RWPE2 (cell line): ENCODE results near the gene IFI27.
A peak's percentile ranks its signal among the peaks of the same experiment; 100 is the strongest.

ENCODE experiments used
- ATAC-seq: fragments of 200-7000 bp; cut with Tn5 transposase; 3 replicates; pipeline ENCODE4 v1.9.1; 2021; ENCODE audit warnings: low read depth
- DNase-seq: peaks from one replicate; pipeline ENCODE4 v3.0.0-alpha.2; 2020; ENCODE audit warnings: low spot score
- H3K27ac ChIP-seq: fragments of 450-650 bp; 2 replicates; pipeline ENCODE4 v1.5.1; 2017; ENCODE audit warnings: mild to moderate bottlenecking; ENCODE audit not compliant: poor library complexity, severe bottlenecking
- H3K27me3 ChIP-seq: fragments of 250-450 bp; sonication (Bioruptor Pico); 2 replicates; pipeline ENCODE4 v1.5.1; 2021; ENCODE audit warnings: mild to moderate bottlenecking, moderate library complexity; ENCODE audit not compliant: insufficient read depth, poor library complexity, severe bottlenecking
- H3K36me3 ChIP-seq: fragments of 250-450 bp; sonication (Bioruptor Pico); 2 replicates; pipeline ENCODE4 v1.5.1; 2020; ENCODE audit warnings: low read depth, mild to moderate bottlenecking, moderate library complexity
- H3K4me1 ChIP-seq: fragments of 250-450 bp; sonication (Bioruptor Pico); 2 replicates; pipeline ENCODE4 v1.5.1; 2021; ENCODE audit warnings: mild to moderate bottlenecking, moderate library complexity; ENCODE audit not compliant: insufficient read depth, poor library complexity, severe bottlenecking
- H3K4me3 ChIP-seq: fragments of 250-450 bp; sonication (Bioruptor Pico); 2 replicates; pipeline ENCODE4 v1.5.1; 2021; ENCODE audit warnings: mild to moderate bottlenecking, moderate library complexity; ENCODE audit not compliant: severe bottlenecking
- H3K9me3 ChIP-seq: fragments of 250-450 bp; sonication (Bioruptor Pico); 2 replicates; pipeline ENCODE4 v1.5.1; 2021; ENCODE audit warnings: mild to moderate bottlenecking, moderate library complexity; ENCODE audit not compliant: severe bottlenecking
- CTCF ChIP-seq: fragments of 450-650 bp; IDR thresholded peaks from one replicate; pipeline ENCODE4 v1.5.1; 2017; ENCODE audit warnings: mild to moderate bottlenecking, moderate library complexity; ENCODE audit not compliant: poor library complexity, severe bottlenecking

Gene IFI27

DNA sequence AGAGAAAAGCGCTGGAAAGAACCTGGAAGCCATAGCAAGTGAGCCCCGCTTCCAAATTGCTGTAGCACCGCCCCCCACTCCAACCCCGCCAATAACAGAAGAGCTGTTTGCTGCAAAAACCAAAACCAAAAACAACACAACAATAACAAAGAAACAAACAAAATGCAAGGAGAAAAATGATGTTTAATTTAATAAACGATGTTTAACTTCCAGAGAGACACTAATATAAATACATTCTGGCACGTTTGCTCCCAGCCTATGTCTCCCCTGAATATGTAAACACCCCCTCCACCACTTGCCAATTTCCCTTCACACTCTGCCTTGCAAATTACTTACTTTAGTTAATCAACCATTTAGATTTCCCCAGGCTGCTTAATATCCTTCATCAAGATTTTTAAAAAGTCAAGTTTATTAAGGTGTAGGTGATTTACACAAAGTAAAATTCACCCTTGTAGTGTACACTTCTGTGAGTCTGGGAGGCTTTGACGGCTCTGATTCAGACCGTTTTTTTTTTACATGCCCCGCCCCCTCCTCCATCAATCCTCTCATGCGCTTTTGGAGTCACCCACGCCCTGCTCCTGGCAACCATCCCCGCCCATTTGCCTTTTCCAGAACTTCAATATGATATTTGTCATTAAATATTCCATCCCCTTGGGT, 19.4 kb downstream of the IFI27 start:
- no peak for DNase-seq
- no peaks in the 10 kb centered on the region for H3K36me3 ChIP-seq
- H3K4me3 ChIP-seq, result peak overlapping the region; percentile 36
- no peaks in the 10 kb centered on the region for H3K27me3 ChIP-seq
- H3K4me1 ChIP-seq, result no peaks in the 10 kb centered on the region
- peak overlapping the region; percentile 22 for H3K27ac ChIP-seq
- no peaks in the 10 kb centered on the region for H3K9me3 ChIP-seq
- ATAC-seq, result peak; percentile 49; the same call in 2 of the 3 replicates
- no peak for TF ChIP-seq CTCF

GRCh38 chr14:94132285-94132887, 21.9 kb downstream of the IFI27 start:
- Histone ChIP-seq H3K36me3 (no peaks in the 10 kb centered on the region), H3K4me1 (no peaks in the 10 kb centered on the region), H3K9me3 (no peaks in the 10 kb centered on the region), H3K27me3 (no peaks in the 10 kb centered on the region), H3K4me3 (no peak overlapping the region), H3K27ac (no peak overlapping the region)
- ATAC-seq (no peak), DNase-seq (no peak)
- TF ChIP-seq CTCF, result peak; percentile 97

DNA sequence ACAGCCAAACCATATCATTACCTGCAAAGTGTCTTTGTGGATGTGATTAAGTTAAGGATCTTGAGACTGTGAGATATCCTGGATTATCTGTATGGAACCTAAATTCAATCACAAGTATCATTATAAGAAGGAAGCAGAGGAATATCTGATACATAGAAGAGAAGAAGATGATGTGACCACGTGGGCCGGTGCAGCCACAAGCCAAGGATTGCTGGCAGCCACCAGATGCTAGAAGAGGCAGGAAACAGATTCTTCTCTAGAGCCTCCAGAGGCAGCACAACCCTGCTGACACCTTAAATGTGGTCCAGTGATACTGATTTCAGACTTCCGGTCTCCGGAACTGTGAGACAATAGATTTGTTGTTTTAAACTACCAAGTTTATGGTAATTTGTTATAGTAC, 24.9 kb downstream of the IFI27 start:
- Histone ChIP-seq H3K36me3 (no peaks in the 10 kb centered on the region), H3K27ac (no peak overlapping the region), H3K4me3 (no peak overlapping the region), H3K4me1 (no peaks in the 10 kb centered on the region), H3K27me3 (no peaks in the 10 kb centered on the region), H3K9me3 (no peaks in the 10 kb centered on the region)
- ATAC-seq (no peak), DNase-seq (no peak)
- no peak for TF ChIP-seq CTCF

- Histone ChIP-seq H3K27me3 (no peaks in the 10 kb centered on the region), H3K4me3 (no peak overlapping the region), H3K4me1 (no peaks in the 10 kb centered on the region), H3K9me3 (no peaks in the 10 kb centered on the region), H3K36me3 (no peaks in the 10 kb centered on the region), H3K27ac (no peak overlapping the region)
- TF ChIP-seq CTCF, result peak; percentile 99
- DNase-seq, result peak; percentile 86
- peak; percentile 91 for ATAC-seq
Observed at GRCh38 chr14:94136575-94137331, 26.2 kb downstream of the IFI27 start.
